ENCODE data around the gene LELP1. TPM values are rescaled to one million over a fixed set of nuclear protein-coding genes. Genes with fewer than 3 reads are reported as not detected.

The LELP1 gene
- total and polyA plus RNA-seq, 2 donors from 2014 or later: not detected

DNA sequence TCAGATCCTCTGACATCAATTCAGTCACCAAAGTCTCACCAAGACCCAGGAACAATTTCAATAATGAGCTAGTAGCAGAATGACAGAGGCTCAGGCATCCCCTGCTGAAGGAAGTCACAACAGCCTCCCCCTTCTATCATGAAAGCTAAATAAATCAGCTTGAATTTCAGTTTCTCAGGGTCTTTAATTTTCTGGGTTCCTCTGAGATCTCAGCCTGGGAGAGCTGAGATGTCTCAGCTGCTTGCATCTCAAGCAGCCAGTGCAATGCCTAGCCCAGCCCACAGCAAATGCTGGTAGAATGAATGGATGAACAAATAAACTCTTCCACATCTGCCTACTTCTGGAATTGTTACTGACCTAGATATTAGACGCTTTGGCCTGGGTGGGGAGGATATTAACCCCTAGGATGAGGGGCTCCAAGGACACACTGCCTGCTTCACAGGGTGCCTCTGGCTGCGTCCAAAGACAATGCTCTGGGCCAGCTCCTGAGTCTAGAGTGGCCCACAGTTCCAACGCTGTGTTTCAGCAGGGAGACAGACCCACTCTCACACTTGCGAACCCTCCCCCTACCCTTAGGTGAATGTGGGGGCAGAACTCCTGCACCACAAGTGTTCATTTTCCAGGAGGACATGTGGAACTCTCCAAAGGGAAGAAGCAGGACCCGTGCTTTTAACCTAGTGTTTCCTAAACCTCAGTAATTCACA is 45.1 kb downstream of the LELP1 start:
- DNase-seq (peak in 3 of 5 donors; percentile 17 to 80 (median 52)), FAIRE-seq (no peak)
- Histone ChIP-seq H3K27ac (ENCODE audit: low read depth in 2 of 2, low read length in 2 of 2) (no peak overlapping the region), H3K9ac (ENCODE audit: low read length in 3 of 3) (no peak overlapping the region), H3K36me3 (ENCODE audit: control insufficient read depth in 2 of 3, insufficient read depth in 3 of 3, low read length in 3 of 3) (no peaks in the 10 kb centered on the region), H3K27me3 (ENCODE audit: control insufficient read depth, insufficient read depth, low read length) (peaks cover 4% of the 10 kb centered on the region), H3K4me3 (ENCODE audit: low read length in 3 of 3) (no peak overlapping the region), H3K9me3 (ENCODE audit: control insufficient read depth in 2 of 3, insufficient read depth in 1 of 3, low read length in 3 of 3) (no peaks in the 10 kb centered on the region), H3K4me1 (ENCODE audit: control insufficient read depth in 2 of 3, insufficient read depth in 2 of 3, low read depth in 1 of 3, low read length in 3 of 3) (no peaks in the 10 kb centered on the region)
- TF ChIP-seq CTCF (IDR thresholded peaks at IDR 0.05; ENCODE audit: borderline replicate concordance, extremely low read depth, insufficient read depth): no peak
- intact Hi-C loops (cut with DNase I): no loop called here

- peaks cover 4% of the 10 kb centered on the region for H3K27me3 ChIP-seq (ENCODE audit: control insufficient read depth, insufficient read depth, low read length)
- H3K4me3 ChIP-seq (ENCODE audit: low read length in 3 of 3): no peak overlapping the region
- no peak for DNase-seq
- H3K4me1 ChIP-seq (ENCODE audit: control insufficient read depth in 2 of 3, insufficient read depth in 2 of 3, low read depth in 1 of 3, low read length in 3 of 3): no peaks in the 10 kb centered on the region
- no peak for FAIRE-seq
- TF ChIP-seq CTCF (IDR thresholded peaks at IDR 0.05; ENCODE audit: borderline replicate concordance, extremely low read depth, insufficient read depth): no peak
- H3K9me3 ChIP-seq (ENCODE audit: control insufficient read depth in 2 of 3, insufficient read depth in 1 of 3, low read length in 3 of 3): no peaks in the 10 kb centered on the region
- no peak overlapping the region for H3K27ac ChIP-seq (ENCODE audit: low read depth in 2 of 2, low read length in 2 of 2)
- H3K36me3 ChIP-seq (ENCODE audit: control insufficient read depth in 2 of 3, insufficient read depth in 3 of 3, low read length in 3 of 3): no peaks in the 10 kb centered on the region
- intact Hi-C loops (cut with DNase I): no loop called here
- H3K9ac ChIP-seq (ENCODE audit: low read length in 3 of 3): no peak overlapping the region
Measured at GRCh38 chr1:153250166-153250565, 46.9 kb downstream of the LELP1 start.

- H3K36me3 ChIP-seq (ENCODE audit: control insufficient read depth in 2 of 3, insufficient read depth in 3 of 3, low read length in 3 of 3): no peaks in the 10 kb centered on the region
- no peak overlapping the region for H3K4me3 ChIP-seq (ENCODE audit: low read length in 3 of 3)
- H3K4me1 ChIP-seq (ENCODE audit: control insufficient read depth in 2 of 3, insufficient read depth in 2 of 3, low read depth in 1 of 3, low read length in 3 of 3): no peaks in the 10 kb centered on the region
- no peak overlapping the region for H3K27ac ChIP-seq (ENCODE audit: low read depth in 2 of 2, low read length in 2 of 2)
- no peak for TF ChIP-seq CTCF (IDR thresholded peaks at IDR 0.05; ENCODE audit: borderline replicate concordance, extremely low read depth, insufficient read depth)
- H3K9ac ChIP-seq (ENCODE audit: low read length in 3 of 3): no peak overlapping the region
- DNase-seq (no peak), FAIRE-seq (no peak)
- intact Hi-C loops (cut with DNase I): no loop called here
- H3K9me3 ChIP-seq (ENCODE audit: control insufficient read depth in 2 of 3, insufficient read depth in 1 of 3, low read length in 3 of 3): no peaks in the 10 kb centered on the region
- H3K27me3 ChIP-seq (ENCODE audit: control insufficient read depth, insufficient read depth, low read length): peaks cover 4% of the 10 kb centered on the region
Measured at GRCh38 chr1:153251087-153251486, 47.9 kb downstream of the LELP1 start.

GRCh38 chr1:153251562-153251961 is 48.3 kb downstream of the LELP1 start:
- FAIRE-seq: no peak

More at GRCh38 chr1:153251562-153251961, 48.3 kb downstream of the LELP1 start:
- Histone ChIP-seq H3K27ac (ENCODE audit: low read depth in 2 of 2, low read length in 2 of 2) (no peak overlapping the region), H3K36me3 (ENCODE audit: control insufficient read depth in 2 of 3, insufficient read depth in 3 of 3, low read length in 3 of 3) (no peaks in the 10 kb centered on the region), H3K27me3 (ENCODE audit: control insufficient read depth, insufficient read depth, low read length) (peaks cover 4% of the 10 kb centered on the region), H3K4me3 (ENCODE audit: low read length in 3 of 3) (no peak overlapping the region), H3K4me1 (ENCODE audit: control insufficient read depth in 2 of 3, insufficient read depth in 2 of 3, low read depth in 1 of 3, low read length in 3 of 3) (no peaks in the 10 kb centered on the region), H3K9ac (ENCODE audit: low read length in 3 of 3) (no peak overlapping the region), H3K9me3 (ENCODE audit: control insufficient read depth in 2 of 3, insufficient read depth in 1 of 3, low read length in 3 of 3) (no peaks in the 10 kb centered on the region)
- DNase-seq: no peak
- TF ChIP-seq CTCF (IDR thresholded peaks at IDR 0.05; ENCODE audit: borderline replicate concordance, extremely low read depth, insufficient read depth): no peak
- intact Hi-C loops (cut with DNase I): no loop called here
